ENCODE data around the gene MAD1L1. TPM values are rescaled to one million over a fixed set of nuclear protein-coding genes. Genes with fewer than 3 reads are reported as not detected.
"Not testable (repeated sequence)": the region's sequence is repeated elsewhere in the genome, so short reads cannot be mapped to it uniquely, and the experiment has no call there.

The MAD1L1 gene
- total RNA-seq, 1 experiment from 2014 or later = 78.6 TPM

DNA sequence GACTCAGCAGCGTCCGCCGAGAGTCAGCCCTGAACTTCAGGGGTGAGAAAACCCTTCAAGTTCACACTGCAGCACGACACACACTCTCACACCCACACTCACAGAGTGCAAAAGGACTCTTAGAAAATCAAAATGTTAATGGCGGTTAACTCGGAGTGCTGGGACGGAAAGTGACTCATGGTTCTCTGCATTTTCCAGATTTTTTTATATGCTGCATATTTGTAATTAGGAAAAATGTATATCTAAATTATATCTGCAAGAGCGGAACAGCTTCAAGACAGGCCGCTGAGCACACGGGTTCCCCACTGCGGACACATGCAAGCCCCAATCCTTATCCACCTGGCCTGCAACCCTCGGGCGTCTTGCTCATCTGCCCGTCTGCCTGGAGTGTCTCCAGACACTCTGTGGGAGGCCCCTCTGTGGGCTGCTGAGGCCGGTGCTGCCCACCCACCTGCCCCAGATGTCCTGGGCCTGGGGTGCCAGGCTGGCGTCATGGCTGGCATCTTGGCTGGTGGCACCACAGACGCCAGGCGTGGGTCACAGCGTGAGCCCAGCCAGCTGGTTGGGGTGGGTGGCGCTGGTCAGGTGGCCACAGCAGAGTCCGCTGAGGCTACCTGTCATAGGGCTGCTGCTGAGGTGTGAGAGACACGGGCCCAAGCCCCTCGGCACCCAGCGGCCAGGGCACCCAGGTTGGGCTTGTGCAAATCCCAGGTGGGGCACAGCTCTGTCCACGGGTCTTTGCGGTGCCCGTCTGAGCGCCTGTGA, 407.7 kb downstream of the MAD1L1 start:
- not testable (repeated sequence) for DNase-seq (ENCODE audit: low read depth)

DNA sequence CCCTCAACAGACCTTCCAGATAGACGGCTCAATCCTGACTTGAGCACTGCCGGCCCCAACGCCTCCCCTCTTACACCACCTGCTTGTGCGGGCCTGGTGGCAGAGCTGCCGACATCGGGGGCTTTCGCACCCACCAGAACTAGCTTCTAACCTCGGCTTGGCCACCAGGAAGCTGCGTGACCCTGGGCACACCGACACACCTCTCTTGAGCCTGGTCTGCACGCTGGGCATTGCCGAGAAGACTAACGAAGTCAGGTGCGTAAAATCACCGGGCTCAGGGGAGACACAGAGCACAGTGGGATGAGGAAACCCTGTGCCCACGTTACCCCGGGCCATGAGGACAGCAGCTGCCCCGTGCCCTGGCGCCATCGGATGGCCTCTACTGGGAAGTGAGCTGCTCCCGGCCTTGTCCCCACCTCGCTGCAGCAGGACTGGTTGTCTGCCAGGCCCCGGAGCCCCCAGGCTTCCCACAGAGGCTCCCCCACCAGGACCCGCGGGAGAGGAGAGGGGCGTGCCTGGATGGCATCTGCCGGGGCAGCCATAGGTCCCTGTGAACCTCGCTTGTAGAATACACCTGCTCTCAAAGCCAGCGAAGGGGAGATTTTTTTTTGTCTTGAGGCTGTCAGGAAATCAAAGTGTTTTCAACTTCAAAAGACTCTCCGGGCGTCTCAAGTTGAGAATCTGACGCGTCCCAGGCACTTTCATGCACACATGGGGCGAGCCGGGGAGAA, 408.4 kb downstream of the MAD1L1 start:
- not testable (repeated sequence) for DNase-seq (ENCODE audit: low read depth)

DNA sequence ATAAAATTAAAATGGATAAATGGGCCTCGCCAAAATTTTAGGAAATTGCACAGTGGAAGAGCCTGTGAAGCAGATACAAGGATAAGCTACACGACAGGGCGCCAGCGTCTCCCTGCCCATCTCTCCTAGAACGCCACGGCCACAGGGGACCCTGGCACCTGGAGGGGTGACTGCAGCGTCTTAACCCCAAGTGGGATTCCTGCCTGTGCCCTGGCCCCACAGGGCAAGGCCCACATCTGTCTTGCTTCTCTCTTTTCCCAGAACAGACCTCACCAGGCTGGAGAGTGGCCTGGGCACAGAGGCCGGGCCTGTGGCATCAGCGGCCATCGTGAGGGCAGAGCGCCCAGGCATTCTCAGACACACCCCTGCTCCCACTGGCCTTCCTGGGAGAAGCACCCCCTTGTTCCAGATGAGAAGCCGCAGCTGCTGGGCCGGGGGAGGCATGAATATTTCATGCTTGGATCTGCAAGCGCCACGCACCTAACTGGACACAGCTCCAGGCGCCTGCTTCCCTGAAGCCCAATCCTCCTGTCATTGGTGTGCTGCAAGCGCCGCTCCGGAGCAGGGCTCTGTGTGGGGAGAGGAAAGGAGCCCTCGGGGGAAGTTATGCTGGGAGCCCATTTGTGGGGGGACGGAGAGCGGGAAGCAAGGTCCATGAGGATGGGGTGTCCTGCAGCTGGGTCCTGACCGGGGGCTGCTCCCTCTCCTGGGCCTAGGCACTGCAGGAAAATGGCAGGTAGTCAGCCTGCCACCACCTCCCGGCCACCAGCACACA, 409.2 kb downstream of the MAD1L1 start:
- no peak for DNase-seq (ENCODE audit: low read depth)

DNA sequence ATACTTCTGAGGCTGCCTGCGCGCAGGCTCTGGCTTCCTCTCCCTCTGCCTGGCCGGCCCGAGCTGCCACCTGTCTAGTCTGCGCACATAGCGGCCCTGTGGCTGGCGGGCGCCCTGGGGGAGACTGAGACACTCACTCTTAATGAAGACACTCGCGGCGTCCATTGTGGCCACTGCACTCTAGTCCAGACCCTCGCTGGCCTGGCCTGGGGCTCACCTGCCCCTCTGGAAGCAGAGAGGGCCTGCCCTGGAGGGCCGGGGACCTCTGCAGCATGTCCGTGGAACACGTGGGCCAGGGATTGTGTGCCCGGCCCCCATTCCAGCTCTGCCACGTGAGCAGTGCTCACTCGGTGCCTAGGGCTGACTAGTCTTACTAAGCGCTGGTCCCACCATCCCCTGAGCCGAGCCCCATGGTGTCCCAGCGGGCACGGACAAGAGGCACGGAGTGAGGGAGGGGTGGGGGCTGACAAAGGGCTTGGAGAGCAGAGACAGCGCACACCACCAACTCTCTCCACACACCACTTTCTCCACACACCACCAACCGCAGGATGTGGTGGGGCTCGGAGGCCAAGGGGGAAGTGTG, 413.4 kb downstream of the MAD1L1 start:
- DNase-seq (ENCODE audit: low read depth) = no peak

DNA sequence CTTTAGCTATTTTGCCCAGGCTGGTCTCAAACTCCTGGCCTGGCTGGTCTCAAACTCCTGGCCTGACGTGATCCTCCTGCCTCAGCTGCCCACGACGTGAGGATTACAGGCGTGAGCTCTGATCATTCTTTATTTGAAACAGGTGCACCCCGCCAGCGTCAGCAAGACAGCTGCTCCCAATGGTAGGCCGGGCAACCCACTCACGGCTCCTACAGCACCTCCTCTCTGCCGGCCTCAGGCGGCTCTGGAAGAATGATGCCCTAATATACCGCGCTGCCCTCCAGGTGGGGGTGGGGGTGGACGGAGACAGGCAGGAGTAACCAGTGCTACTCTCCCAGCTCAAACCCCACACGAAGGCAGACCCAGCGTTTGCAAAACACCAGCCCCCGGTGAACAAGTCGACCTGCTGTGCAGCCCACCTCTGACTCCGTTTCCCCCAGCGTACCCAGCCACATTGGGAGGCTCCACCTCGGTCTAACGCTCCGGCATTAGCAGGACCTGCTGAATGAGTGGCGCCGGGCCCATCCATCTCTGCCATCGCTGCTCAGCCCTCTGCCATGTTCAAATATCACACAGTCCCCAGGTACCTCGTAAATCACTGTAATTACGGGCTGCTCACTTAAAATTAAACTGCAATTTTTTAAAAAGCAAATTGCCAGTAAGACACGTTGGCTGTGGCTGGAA, 414.0 kb downstream of the MAD1L1 start:
- DNase-seq (ENCODE audit: low read depth) = no peak

DNA sequence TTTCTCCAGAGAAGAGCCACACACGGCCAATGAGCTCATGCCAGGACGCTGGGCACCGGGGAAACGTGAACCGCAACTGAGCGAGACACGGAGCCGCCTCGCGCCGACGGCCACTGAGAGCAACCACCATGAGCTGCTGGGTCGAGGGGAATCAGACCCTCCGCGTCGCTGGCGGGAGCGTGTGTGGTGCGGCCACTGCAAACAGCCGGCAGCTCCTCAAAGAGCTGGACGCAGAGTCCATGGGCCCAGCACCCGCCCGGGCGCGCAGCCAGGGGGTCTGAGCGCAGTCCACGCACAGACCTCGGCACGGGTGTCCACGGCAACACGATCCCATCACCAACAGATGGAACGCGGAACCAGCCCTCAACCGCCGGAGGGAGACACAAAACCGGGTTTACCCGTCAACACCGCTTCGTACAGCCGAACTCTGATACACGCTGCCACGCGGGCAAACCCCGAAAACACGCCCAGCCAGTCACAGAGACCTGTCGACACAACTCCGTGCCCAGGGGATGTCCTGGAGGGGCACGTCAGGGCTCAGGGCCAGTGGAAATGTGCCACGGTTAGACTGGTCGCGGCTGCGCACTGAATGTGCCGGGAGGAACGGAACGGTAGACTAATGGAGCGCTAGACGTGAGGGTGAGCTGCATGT, 415.6 kb downstream of the MAD1L1 start:
- no peak for DNase-seq (ENCODE audit: low read depth)

DNA sequence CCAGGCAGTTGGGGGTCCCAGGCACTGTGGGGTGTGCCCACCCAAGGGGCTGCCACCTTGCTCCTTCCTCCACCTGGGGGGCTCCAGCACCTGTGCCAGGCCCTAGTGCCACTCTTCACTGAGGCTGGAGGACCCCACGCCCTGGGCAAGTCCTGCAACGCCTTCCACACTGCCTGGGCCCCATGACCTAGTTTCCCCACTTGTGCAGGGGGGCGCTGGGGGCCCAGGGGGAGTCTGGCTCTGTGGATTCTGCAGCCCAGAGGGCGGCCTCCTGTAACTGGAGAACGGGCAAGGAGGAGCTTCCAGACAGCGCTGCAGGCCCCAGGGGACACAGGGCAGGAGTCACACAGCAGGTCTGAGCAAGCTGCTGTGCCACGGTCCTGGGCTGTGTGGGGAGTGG, 416.3 kb downstream of the MAD1L1 start:
- not testable (repeated sequence) for DNase-seq (ENCODE audit: low read depth)

DNA sequence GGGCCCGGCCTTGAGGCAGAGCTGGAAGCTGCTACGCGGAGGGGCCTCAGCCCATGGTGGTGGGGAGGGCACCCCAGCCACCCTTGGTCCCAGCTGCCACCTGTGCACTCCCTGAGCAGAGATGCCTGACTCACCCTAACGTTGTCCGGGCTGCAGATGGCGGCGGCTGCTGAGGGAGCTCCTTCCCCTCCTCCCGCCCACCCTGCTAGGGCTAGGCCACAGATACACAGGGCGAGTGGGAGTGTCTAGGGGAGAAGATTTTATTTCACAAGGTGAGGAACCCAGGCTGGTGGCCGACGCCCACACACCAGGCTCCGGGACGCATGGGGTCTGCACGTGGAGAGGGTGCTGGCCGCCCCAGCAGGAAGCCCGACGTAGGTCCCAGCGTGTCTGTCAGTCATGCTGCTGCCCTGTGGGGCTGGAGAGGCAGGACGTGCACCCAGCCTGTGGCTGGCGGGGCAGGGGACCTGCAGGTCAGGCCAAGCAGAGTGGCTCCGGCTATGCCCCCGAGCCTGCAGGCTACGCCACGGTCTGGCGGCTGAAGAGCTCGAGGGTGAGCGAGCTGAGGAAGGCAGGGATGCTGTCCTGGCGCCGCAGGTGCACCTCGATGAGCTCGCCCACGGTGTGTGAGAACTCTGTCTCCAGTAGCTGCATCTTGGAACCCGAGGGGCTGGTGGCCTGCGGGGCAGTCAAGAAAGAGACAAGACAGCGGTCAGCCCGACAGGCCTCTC, 417.0 kb downstream of the MAD1L1 start:
- peak; percentile 31 for DNase-seq (ENCODE audit: low read depth)

DNA sequence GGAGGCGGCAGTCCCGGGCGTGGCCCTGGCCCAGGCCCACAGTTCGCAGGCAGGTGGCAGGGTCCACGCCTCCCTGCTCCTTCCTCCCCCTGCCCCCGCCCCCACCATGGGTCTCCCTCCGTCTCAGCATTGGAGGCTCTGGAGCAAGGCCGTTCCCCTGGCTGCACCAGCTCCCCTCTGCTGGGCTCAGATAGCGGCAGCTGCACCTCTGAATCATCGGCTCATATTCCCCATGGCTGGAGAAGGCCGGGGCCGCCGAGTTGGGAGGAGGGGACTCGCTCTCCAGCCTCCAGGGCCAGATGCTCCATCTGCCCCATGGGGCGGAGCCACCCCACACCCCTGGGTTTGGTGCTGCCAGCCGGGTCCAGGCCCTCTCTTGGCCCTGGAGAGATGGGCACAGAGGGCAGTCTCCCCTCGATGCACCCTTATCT, 417.7 kb downstream of the MAD1L1 start:
- DNase-seq (ENCODE audit: low read depth) = peak; percentile 95

DNA sequence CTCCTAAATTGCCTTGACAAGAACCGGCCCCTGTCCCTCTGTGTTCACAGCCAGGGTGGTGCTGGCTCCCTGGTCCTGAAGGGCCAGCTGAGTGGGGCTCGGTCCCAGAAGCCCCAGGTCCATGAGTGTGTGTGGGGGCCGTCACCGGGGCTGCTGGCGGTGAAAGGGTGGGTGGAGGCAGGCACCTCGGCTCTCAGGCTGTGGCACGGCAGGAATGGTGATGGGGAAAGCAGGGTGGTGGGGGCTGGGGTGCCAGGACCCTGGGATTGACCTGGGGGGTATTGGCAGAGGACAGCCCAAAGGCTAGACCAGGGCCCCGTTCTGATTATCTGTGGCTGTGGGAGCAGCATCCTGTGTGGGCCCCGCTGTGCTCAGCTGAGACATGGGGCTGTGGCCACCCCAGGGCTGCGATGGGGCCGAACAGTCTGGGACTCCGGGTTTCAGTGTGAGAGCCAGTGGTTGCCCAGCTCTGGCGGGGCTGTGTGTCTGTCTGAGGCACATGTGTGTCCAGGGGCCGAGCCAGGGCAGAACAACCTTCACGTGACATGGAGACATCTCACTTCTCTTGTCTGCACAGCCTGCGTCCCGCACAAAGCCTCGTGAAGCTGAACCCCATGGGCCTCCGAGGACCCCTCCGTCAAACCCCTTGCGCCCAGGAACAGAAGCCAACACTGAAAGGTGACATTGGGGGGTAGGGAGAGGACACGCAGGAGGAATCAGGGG, 418.5 kb downstream of the MAD1L1 start:
- no peak for DNase-seq (ENCODE audit: low read depth)

DNA sequence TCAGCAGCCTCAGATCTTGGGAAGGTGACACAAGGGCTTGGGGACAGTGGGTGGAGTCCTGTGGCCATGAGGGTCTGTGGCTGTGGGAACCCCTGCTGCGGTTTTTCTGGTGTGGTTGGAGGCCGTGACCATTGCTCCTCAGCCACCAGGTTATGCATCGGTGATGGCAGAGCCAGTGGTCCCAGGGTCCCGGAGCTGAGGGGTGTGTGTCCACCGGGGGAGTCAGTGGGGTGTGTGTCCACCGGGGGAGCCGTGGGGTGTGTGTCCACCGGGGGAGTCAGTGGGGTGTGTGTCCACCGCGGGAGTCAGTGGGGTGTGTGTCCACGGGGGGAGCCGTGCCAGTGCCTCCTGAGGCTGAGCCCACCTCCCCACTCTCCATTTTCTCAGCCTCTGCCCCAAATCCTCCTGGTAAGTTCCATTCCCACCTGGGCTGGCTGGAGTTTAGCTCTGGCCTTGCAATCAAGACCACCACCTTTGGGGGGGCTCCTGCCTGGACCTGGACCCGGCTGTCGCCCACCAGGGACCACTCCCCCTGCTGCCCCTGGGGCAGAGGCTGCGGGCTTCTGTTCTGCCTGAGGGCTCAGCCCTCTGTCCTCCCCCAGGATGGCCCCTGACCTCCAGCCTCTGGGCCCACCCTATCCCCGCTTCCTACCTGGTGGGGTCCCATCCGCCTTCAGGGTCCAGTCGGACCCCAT, 419.2 kb downstream of the MAD1L1 start:
- no peak for DNase-seq (ENCODE audit: low read depth)

DNA sequence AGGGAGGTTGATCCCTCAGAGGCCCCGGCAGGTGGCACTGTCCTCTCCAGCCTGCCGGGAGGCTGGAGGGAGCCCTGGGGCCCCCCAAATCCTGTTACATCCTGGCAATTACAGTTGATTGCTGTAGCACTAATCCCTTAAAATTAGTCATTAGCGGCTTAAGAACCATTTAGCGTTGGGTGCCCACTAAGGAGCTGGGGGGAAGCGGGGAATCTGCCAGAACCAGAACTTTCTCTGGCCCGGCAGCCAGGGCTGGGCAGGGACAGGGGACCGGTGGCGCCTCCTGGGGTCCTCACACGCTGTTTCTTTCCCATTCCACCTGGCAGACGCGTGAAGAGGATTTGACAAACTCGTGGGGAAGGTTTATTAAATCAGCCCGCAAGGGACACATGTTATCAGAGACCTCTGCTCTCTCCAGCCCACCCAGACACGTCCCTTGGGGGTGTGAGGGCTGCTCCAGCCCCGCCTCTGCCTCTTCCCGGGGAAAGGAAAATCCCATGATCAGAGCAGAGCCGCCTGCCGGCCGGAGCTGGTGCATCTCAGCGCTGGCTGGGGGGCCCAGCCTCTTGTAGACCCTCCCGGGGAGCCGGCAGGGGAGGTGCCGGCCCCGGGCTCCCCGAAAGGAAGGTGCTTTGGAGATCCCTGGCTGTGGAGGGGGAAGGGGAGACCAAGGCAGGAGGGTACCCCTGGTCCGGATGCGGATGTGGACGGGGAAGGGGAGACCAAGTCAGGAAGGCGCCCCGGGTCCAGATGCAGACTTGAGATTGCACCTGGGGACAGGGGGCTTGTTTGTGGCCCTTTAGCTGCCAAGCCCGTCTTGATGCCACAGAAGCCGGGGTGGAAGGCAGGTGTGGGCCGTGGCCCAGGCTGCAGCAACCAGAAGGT, 420.0 kb downstream of the MAD1L1 start:
- peak; percentile 17 for DNase-seq (ENCODE audit: low read depth)

DNA sequence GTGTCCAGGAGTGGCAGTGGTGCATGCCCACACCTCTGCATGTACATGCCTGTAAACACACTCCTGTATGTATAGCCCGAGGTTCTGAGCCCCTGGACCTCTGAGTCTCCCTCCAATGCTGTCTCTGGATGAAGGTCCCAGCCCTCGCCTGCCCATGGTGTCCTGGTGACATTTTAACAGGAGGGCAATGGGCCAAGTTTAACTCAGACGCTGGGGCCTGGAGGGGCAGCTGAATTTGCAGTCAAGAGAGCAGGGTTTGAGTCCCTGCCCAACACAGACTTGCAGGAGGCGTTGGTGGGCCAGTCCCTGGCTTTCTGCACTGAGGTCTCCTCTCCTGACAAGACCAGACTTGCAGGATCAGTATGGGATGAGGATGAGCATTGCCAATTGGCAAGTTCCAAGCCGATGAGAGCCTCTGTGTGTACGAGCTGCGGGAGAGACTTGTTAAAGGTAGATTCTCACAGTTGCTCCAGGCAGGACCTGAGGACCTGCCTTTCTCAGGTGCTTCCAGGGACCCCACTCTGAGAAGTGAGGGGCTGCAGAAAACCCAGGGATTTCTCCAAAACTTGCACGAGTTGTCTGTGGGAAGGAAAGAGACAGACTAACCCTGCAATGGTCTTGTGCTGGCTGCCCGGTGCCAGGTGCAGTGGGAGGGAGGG, 420.8 kb downstream of the MAD1L1 start:
- DNase-seq (ENCODE audit: low read depth) = no peak

DNA sequence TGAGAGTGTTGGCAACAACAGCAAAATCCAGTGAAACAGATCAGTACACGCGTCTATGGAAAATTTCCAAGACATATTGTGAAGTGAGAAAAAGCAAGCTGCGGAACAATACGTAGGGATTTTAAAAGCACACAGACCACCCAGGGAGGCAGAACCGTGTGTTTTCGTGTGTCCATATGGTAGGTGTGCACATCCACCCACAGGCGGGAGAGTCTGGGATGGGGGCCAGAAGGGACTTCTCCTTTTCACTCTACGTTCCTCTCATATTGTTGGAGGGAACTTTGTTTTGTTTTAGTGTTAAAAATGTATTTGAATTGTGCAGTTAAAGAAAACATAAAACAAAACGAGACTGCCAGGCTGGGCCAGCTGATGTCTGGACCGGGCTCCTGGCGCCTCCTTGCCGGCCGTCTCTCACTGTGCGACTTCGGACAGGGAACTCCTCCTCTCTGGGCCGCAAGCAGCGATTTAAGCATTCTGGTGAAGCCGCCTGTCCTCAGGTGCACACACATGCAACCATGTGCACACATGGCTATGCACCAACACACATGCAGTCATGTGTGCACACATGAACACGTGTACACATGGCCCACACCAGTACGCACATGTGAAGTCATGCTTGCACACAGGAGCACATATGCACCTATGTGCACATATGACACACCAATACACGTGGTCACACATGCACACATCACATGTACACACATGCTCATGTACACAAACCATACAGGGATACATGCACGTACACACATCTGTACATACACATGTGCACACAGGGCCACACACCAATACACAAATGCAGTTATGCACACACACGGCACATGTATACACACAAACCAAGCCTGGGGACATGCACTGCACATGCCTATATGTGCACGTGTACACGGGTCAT, 421.5 kb downstream of the MAD1L1 start:
- no peak for DNase-seq (ENCODE audit: low read depth)

DNA sequence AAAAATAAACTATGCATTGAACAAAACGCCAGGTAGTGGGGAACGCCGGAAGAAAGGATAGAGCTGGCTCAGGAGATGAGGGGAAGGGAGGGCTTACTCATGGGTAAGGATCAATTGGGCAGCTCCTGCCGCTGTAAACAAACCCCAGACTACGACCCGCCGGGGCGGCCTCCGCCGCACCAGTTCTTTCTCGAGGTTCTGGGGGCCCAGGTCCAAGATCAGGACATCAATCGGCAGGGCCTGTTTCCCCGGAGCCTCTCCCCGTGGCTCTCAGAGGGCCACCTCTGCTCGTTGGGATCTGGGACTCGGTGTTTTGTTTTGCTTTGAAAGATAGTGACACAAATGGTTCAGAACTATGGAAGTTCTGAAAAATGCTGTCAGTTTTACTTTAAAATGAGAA, 422.2 kb downstream of the MAD1L1 start:
- no peak for DNase-seq (ENCODE audit: low read depth)

DNA sequence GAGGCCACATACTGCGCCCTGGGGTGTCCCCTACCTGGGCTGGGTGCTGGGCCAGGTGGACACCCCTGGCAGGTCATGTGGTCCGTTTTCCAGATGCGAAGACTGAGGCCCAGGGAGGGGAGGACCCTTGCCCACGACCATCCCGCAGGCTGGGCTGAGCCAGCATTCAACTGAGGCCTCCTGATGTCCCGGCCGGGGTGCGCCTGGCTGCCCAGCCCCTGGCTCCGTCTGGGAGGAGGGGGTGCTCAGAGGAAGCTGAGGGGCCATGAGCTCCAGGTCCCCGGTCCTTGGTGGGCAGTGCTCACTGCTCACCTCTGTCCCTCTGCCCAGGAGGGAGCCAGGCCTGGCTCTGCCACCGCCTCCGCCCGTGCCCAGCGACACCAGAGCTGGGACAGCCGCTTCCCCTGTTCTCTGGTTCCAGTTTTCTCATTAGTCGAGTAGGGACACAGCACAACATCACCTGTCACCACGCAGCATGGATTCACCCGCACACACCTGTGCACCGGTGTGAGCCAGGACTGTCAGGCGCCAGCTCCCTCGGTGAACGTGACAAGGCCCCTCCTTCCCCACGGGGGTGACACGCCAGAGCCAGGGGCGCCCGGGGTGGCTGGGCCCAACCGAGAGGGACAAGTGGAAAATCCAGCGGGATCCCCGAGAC, 423.0 kb downstream of the MAD1L1 start:
- no peak for DNase-seq (ENCODE audit: low read depth)

Measured in LHCN-M2 (cell line).